ENCODE data around the gene CSPG4. TPM values are rescaled to one million over a fixed set of nuclear protein-coding genes. Genes with fewer than 3 reads are reported as not detected.
"Not testable (repeated sequence)": the region's sequence is repeated elsewhere in the genome, so short reads cannot be mapped to it uniquely, and the experiment has no call there.

The CSPG4 gene
- total RNA-seq, 1 experiment from 2014 or later, result 2.0 TPM

DNA sequence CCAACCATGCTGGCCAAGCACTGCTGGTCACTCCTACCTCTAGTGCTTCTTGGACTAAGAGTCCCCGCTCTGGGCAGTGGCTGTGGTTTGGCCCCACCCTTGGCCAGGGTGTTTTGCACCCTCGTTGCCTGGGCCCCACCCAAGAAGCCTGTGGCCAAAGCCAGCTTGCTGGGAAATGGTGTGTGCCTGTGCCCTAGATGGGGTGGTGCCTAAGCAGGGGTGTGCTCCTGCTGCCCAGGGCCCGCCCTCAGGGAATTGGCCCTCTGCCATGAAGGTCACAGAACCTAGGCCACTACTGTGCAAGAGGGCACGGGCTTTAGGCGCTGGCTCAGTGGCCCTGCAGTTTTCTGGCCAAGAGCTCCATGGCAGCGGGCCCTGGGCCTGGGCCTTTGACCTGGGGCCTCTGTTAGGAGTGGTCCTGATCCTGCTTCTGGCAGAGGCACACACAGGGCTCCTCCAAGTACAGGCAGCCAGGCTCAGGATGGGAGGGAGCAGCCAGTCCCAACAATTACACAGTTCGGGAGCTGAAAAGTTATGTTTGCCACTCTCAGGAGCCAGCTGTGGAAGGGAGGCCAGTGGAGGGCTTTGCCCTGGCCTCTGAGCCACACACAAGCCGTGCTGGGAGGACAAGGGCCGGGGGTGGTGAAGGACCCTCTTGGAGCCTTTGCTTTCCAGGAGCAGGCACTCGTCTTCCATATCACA lies 3.8 kb upstream of the CSPG4 start:
- WGBS (ENCODE audit: extremely low coverage, insufficient read length, low lambda C conversion rate), result no CpG with 5 or more reads among the region's 10 CpGs

DNA sequence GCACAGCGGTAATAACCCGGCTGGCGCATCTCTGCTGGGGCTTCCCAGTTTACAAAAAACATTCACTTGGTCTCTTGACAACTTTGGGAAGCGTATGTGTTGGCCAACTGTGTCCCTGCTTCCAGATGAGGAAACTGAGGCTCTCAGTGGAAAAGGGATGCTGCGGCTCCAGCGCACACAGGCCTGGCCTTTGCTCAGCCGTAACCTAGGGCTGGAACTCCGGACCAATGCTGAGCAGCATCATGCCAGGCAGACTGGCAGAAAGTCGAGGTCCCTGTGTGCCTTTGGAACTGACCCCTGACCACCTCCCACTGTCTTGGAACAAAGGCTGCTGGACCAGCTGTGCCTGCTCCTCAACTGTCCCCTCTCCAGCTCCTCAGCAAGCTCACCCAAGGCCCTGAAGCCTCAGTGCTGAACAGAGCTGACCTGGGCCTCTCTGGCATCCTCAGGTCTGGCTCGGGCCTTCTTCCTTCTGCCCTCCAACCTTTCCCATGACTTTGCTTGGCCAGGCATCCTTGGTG lies 2.7 kb upstream of the CSPG4 start:
- H2BK120ac ChIP-seq (ENCODE audit: low read depth, low read length, poor library complexity, severe bottlenecking); H3K9me3 ChIP-seq (ENCODE audit: control insufficient read depth, low read depth, low read length); H3K18ac ChIP-seq (ENCODE audit: insufficient read length, low read depth, low read length); H4K8ac ChIP-seq (replicated peaks; ENCODE audit: insufficient read length, low read depth, low read length); H3K56ac ChIP-seq (ENCODE audit: insufficient read length, low read depth, low read length); H3K4ac ChIP-seq (ENCODE audit: low read depth, low read length); H3T11ph ChIP-seq (ENCODE audit: low read length); H3K27me3 ChIP-seq (ENCODE audit: insufficient read depth, low read length); H2BK12ac ChIP-seq (ENCODE audit: insufficient read length, low read depth, low read length); H4K91ac ChIP-seq (ENCODE audit: insufficient read length, low read depth, low read length); H3K79me1 ChIP-seq (ENCODE audit: insufficient read depth, low read depth, low read length, poor library complexity, severe bottlenecking); H2BK20ac ChIP-seq (ENCODE audit: low read depth, low read length, poor library complexity, severe bottlenecking); DNase-seq; H3K9me3 Mint-ChIP-seq; H3K14ac ChIP-seq (ENCODE audit: insufficient read depth, low read length); H3K4me1 ChIP-seq (ENCODE audit: insufficient read depth, low read length); H2BK15ac ChIP-seq (ENCODE audit: low read depth, low read length); H3K4me2 ChIP-seq (ENCODE audit: insufficient read depth, insufficient read length, low read length); H3K79me2 ChIP-seq (ENCODE audit: insufficient read depth, low read length); H2AK5ac ChIP-seq (ENCODE audit: insufficient read length, low read length); H4K5ac ChIP-seq (ENCODE audit: insufficient read length, low read depth, low read length); H3K27ac Mint-ChIP-seq; H3K23ac ChIP-seq (ENCODE audit: insufficient read length, low read depth, low read length); H2AFZ ChIP-seq (ENCODE audit: low read length); H3K9ac ChIP-seq (ENCODE audit: extremely low read depth, insufficient read length, low read length); H3K36me3 Mint-ChIP-seq (ENCODE audit: insufficient read depth in 1 of 3, low read depth in 3 of 3); H2BK5ac ChIP-seq (ENCODE audit: insufficient read length, low read length); H3K23me2 ChIP-seq (ENCODE audit: insufficient read length, low read depth, low read length, poor library complexity, severe bottlenecking); H3K4me3 Mint-ChIP-seq; H4K20me1 ChIP-seq (ENCODE audit: control insufficient read depth, insufficient read depth, insufficient read length); H3K27ac ChIP-seq (ENCODE audit: insufficient read length, low read depth, low read length): not testable (repeated sequence)
- H3K27me3 Mint-ChIP-seq (ENCODE audit: low read depth), result peaks cover 43% of the 10 kb centered on the region
- peaks cover 12 to 14% of the 10 kb centered on the region in 2 experiments for H3K4me1 Mint-ChIP-seq
- no CpG with 5 or more reads among the region's 10 CpGs for WGBS (ENCODE audit: extremely low coverage, insufficient read length, low lambda C conversion rate)

More for the DNA sequence above, 3.8 kb upstream of the CSPG4 start:
- not testable (repeated sequence) for H2BK15ac ChIP-seq (ENCODE audit: low read depth, low read length); H3K9me3 Mint-ChIP-seq; H4K5ac ChIP-seq (ENCODE audit: insufficient read length, low read depth, low read length); H3K9me3 ChIP-seq (ENCODE audit: control insufficient read depth, low read depth, low read length); H3K27ac ChIP-seq (ENCODE audit: insufficient read length, low read depth, low read length); H2AFZ ChIP-seq (ENCODE audit: low read length); H2BK5ac ChIP-seq (ENCODE audit: insufficient read length, low read length); H4K91ac ChIP-seq (ENCODE audit: insufficient read length, low read depth, low read length); H3K4me3 Mint-ChIP-seq; H3K27ac Mint-ChIP-seq; H4K20me1 ChIP-seq (ENCODE audit: control insufficient read depth, insufficient read depth, insufficient read length); H3K36me3 Mint-ChIP-seq (ENCODE audit: insufficient read depth in 1 of 3, low read depth in 3 of 3); H3K14ac ChIP-seq (ENCODE audit: insufficient read depth, low read length); H3K23me2 ChIP-seq (ENCODE audit: insufficient read length, low read depth, low read length, poor library complexity, severe bottlenecking); H3K23ac ChIP-seq (ENCODE audit: insufficient read length, low read depth, low read length); H3K79me1 ChIP-seq (ENCODE audit: insufficient read depth, low read depth, low read length, poor library complexity, severe bottlenecking); H2BK12ac ChIP-seq (ENCODE audit: insufficient read length, low read depth, low read length); H2AK5ac ChIP-seq (ENCODE audit: insufficient read length, low read length); DNase-seq; H3K4me2 ChIP-seq (ENCODE audit: insufficient read depth, insufficient read length, low read length); H3K56ac ChIP-seq (ENCODE audit: insufficient read length, low read depth, low read length); H4K8ac ChIP-seq (replicated peaks; ENCODE audit: insufficient read length, low read depth, low read length); H3T11ph ChIP-seq (ENCODE audit: low read length); H3K4ac ChIP-seq (ENCODE audit: low read depth, low read length); H3K27me3 ChIP-seq (ENCODE audit: insufficient read depth, low read length); H3K9ac ChIP-seq (ENCODE audit: extremely low read depth, insufficient read length, low read length); H3K18ac ChIP-seq (ENCODE audit: insufficient read length, low read depth, low read length); H3K4me1 ChIP-seq (ENCODE audit: insufficient read depth, low read length); H2BK120ac ChIP-seq (ENCODE audit: low read depth, low read length, poor library complexity, severe bottlenecking); H2BK20ac ChIP-seq (ENCODE audit: low read depth, low read length, poor library complexity, severe bottlenecking); H3K79me2 ChIP-seq (ENCODE audit: insufficient read depth, low read length)
- peaks cover 14 to 20% of the 10 kb centered on the region in 2 experiments for H3K4me1 Mint-ChIP-seq
- peaks cover 48% of the 10 kb centered on the region for H3K27me3 Mint-ChIP-seq (ENCODE audit: low read depth)

All from H9 (cell line).